Measurements from ENCODE around the gene HOXD1. TPM values are rescaled to one million over a fixed set of nuclear protein-coding genes. Genes with fewer than 3 reads are reported as not detected.

HOXD1 gene
- total RNA-seq, 1 experiment from 2014 or later, result not detected

GRCh38 chr2:176148751-176149421 is 39.6 kb upstream of the HOXD1 start:
- no CpG with 5 or more reads among the region's 11 CpGs for WGBS (ENCODE audit: extremely low coverage, insufficient read length, low lambda C conversion rate)
- peaks cover 96% of the 10 kb centered on the region for H3K27me3 ChIP-seq (ENCODE audit: insufficient read depth, low read length)
- no peaks in the 10 kb centered on the region for H3K23me2 ChIP-seq (ENCODE audit: insufficient read length, low read depth, low read length, poor library complexity, severe bottlenecking)
- H3K4me1 ChIP-seq (ENCODE audit: insufficient read depth, low read length), result no peaks in the 10 kb centered on the region; the same call in 1 of the 2 replicates
- no peak overlapping the region for H3K18ac ChIP-seq (ENCODE audit: insufficient read length, low read depth, low read length)
- H3K23ac ChIP-seq (ENCODE audit: insufficient read length, low read depth, low read length), result no peak overlapping the region
- H2BK20ac ChIP-seq (ENCODE audit: low read depth, low read length, poor library complexity, severe bottlenecking), result no peak overlapping the region
- H3K79me1 ChIP-seq (ENCODE audit: insufficient read depth, low read depth, low read length, poor library complexity, severe bottlenecking), result no peaks in the 10 kb centered on the region
- H4K5ac ChIP-seq (ENCODE audit: insufficient read length, low read depth, low read length), result no peak overlapping the region
- H3K9me3 ChIP-seq (ENCODE audit: control insufficient read depth, low read depth, low read length), result no peaks in the 10 kb centered on the region
- Mint-ChIP-seq H3K36me3 (ENCODE audit: insufficient read depth in 1 of 3, low read depth in 3 of 3) (no peaks in the 10 kb centered on the region; a peak in 1 of 7 replicates), H3K27ac (no peak overlapping the region), H3K4me1 (peaks cover 2 to 21% of the 10 kb centered on the region in 2 experiments; a peak in 3 of 4 replicates), H3K9me3 (peaks cover 3 to 8% of the 10 kb centered on the region in 2 experiments; a peak in 3 of 5 replicates), H3K27me3 (ENCODE audit: low read depth) (peaks cover 100% of the 10 kb centered on the region), H3K4me3 (no peak overlapping the region)
- H3K9ac ChIP-seq (ENCODE audit: extremely low read depth, insufficient read length, low read length), result no peak overlapping the region
- no peak overlapping the region for H3K14ac ChIP-seq (ENCODE audit: insufficient read depth, low read length)
- no peak overlapping the region for H3K4me2 ChIP-seq (ENCODE audit: insufficient read depth, insufficient read length, low read length)
- H2AK5ac ChIP-seq (ENCODE audit: insufficient read length, low read length), result no peak overlapping the region
- H3K27ac ChIP-seq (ENCODE audit: insufficient read length, low read depth, low read length), result no peak overlapping the region
- no peaks in the 10 kb centered on the region for H3K79me2 ChIP-seq (ENCODE audit: insufficient read depth, low read length)
- no peak overlapping the region for H2AFZ ChIP-seq (ENCODE audit: low read length)
- TF ChIP-seq CTCF (conservative IDR thresholded peaks at IDR 0.05), result no peak
- H2BK15ac ChIP-seq (ENCODE audit: low read depth, low read length), result no peak overlapping the region
- no peak overlapping the region for H3K56ac ChIP-seq (ENCODE audit: insufficient read length, low read depth, low read length)
- H3K4ac ChIP-seq (ENCODE audit: low read depth, low read length), result no peak overlapping the region
- no peak overlapping the region for H4K8ac ChIP-seq (replicated peaks; ENCODE audit: insufficient read length, low read depth, low read length)
- H2BK12ac ChIP-seq (ENCODE audit: insufficient read length, low read depth, low read length), result no peak overlapping the region
- no peak overlapping the region for H4K91ac ChIP-seq (ENCODE audit: insufficient read length, low read depth, low read length)
- no peaks in the 10 kb centered on the region for H4K20me1 ChIP-seq (ENCODE audit: control insufficient read depth, insufficient read depth, insufficient read length)
- no peak overlapping the region for H2BK120ac ChIP-seq (ENCODE audit: low read depth, low read length, poor library complexity, severe bottlenecking)
- H2BK5ac ChIP-seq (ENCODE audit: insufficient read length, low read length), result no peak overlapping the region
- no peak for DNase-seq
- no peak overlapping the region for H3T11ph ChIP-seq (ENCODE audit: low read length)
